Putamen (tissue), 1 donor: Measurements from ENCODE around the gene B3GAT3.
"Not testable (repeated sequence)": the region's sequence is repeated elsewhere in the genome, so short reads cannot be mapped to it uniquely, and the experiment has no call there.

Source experiments
- DNase-seq: peaks from one replicate; pipeline ENCODE4 v3.0.0-alpha.2; 2016; ENCODE audit warnings: low spot score

The B3GAT3 gene

GRCh38 chr11:62645946-62646824 is 24.4 kb upstream of the B3GAT3 start, which contains the start of gene GANAB:
Gene GANAB, minus strand, starts transcription at chr11:62646613. Its CDS starts 14 bp downstream, at chr11:62646599.
- peak; percentile 98 for DNase-seq

GRCh38 chr11:62645671-62645945 is 23.8 kb upstream of the B3GAT3 start:
- no peak for DNase-seq

- DNase-seq = no peak
These were observed 22.4 kb upstream of the B3GAT3 start for GRCh38 chr11:62644220-62644619.

GRCh38 chr11:62632492-62632891 is 10.7 kb upstream of the B3GAT3 start:
- no peak for DNase-seq

- DNase-seq = no peak
These were observed 5.9 kb upstream of the B3GAT3 start for GRCh38 chr11:62627713-62628112.

- no peak for DNase-seq
These were observed 797 bp upstream of the B3GAT3 start for GRCh38 chr11:62622476-62623089.

DNA sequence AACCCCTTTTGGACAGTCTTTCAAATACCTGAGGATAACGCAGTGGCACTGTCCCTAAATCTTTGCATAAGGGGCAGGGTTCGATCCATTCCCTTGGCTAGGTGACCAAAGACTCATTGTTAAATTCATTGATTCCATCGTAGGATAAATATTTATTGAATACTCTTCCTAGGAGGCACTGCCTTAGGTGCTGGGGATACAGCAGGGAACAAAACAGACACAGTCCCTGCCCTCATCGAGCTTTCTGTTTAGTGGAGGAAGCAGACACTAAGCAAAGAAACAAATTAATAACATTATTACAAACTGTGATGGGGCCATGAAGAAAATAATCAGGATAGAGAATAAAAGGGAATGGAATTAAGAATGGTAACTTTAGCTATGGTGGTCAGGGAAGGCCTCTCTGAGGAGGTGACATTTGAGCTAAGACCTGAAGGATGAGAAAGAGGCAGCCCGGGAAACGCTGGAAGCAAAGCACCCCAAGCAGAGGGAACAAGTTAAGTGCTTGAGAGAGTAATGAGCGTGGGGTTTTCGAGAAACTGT is 689 bp downstream of the B3GAT3 start:
- no peak for DNase-seq

GRCh38 chr11:62616957-62617356 is 4.8 kb downstream of the B3GAT3 start:
- DNase-seq = not testable (repeated sequence)

GRCh38 chr11:62615521-62615920 is 6.3 kb downstream of the B3GAT3 start:
- DNase-seq = no peak

GRCh38 chr11:62614275-62614674 is 7.5 kb downstream of the B3GAT3 start:
- DNase-seq = peak; percentile 75

DNA sequence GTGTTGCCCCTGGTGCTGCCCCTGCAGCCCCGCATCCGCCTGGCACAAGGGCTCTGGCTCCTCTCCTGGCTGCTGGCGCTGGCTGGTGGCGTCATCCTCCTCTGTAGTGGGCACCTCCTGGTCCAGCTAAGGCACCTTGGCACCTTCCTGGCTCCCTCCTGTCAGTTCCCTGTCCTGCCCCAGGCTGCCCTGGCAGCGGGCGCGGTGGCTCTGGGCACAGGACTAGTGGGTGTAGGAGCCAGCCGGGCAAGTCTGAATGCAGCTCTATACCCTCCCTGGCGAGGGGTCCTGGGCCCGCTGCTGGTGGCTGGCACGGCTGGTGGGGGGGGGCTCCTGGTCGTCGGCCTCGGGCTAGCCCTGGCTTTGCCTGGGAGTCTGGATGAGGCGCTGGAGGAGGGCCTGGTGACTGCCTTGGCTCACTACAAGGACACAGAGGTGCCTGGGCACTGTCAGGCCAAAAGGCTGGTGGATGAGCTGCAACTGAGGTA is 8.5 kb downstream of the B3GAT3 start:
- DNase-seq = no peak

- peak; percentile 87 for DNase-seq
These were observed 9.2 kb downstream of the B3GAT3 start, which contains the start of the genes EML3 and ROM1 for GRCh38 chr11:62612366-62613290. Gene EML3, minus strand, starts transcription at chr11:62612775. Its CDS starts 318 bp downstream, at chr11:62612457. Gene ROM1, plus strand, starts transcription at chr11:62613257. Its CDS starts 25 bp downstream, at chr11:62613282.

GRCh38 chr11:62611705-62612365 is 10.0 kb downstream of the B3GAT3 start:
- peak; percentile 58 for DNase-seq

- DNase-seq = no peak
These were observed 10.7 kb downstream of the B3GAT3 start for GRCh38 chr11:62610814-62611704.

GRCh38 chr11:62610403-62610802 is 11.4 kb downstream of the B3GAT3 start:
- DNase-seq = no peak

GRCh38 chr11:62608776-62609175 is 13.0 kb downstream of the B3GAT3 start:
- no peak for DNase-seq

DNA sequence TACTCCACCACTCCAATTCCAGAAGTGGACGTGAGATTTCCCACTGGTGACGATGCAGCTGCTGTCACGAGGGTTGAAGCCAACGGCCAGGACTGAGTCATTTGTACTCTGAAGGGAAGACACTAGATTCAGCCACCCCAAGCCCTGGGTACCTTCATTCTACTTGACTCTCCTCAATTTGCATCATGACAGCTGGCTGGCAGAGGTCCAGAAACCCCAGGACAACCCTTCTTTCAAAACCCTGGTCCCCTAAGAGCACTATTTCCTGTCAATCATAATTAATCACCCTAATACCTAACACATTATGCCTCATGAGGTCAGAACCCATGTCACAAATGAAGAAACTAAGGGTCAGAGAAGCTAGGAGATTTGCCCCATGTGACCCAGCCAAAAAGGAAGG is 14.1 kb downstream of the B3GAT3 start:
- DNase-seq = no peak

DNA sequence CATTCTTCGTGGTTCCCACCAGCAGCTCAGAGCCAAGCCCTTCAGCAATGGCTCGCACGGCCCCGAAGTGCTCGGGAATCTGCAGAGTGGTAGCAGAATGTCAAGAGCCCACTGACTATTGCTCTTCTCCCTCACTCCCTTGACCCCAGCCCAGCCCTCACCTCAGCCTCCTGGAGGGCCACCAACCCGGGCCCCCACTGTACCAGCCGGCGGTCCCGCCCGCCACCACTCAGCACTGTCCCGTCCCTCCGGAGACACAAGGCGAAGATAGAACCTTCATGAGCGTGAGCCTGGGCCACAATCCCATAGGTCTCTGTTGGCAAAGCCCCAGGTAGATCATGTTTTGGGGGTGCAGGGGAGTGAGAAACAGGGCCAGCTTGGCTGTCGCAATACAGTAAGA is 15.9 kb downstream of the B3GAT3 start:
- DNase-seq = no peak

DNA sequence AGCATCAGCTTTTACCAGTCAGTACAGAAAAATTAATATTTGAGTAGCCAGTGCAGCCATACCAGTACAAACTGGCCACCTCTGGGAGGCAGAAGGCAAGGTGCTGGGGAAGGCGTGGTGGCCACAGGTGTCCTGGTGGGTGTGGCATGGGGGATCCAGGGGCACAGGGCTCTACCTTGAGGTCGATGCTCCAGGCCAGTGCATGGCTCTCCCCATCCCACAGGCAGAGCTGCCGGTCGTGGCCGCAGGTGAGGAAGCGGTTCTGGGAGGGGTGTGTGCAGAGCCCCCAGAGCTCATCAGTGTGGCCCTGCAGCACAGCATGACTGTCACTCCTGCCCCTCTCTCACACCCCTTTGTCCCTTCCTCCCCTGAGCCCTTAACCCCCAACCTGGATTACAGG is 16.3 kb downstream of the B3GAT3 start:
- DNase-seq = no peak

DNA sequence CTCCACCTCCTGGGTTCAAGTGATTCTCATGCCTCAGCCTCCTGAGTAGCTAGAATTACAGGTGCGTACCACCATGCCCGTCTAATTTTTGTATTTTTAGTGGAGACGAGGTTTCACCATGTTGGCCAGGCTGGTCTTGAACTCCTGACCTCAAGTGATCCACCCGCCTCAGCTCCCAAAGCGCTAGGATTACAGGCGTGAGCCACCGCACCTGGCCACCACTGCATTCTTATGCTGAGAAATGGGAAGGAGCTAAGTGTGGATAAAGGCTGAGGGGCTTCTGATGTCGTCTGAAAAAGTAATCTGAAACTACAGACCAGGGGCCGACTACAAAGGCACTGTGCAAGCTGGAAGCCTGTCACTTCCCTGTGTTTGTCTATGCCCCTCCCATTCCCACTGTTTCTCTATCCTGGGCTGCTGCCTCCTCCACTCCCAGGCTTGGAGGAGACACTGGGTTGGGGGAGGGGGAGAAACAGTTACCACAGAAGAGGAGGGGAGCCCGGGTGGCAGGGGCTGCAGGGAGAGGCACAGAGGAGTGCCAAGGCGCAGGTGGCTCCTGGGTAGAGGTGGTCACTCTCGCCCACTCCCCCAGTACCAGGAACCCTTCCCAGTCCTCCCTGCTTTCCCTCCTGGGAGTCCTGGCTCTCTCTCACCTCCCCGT is 17.2 kb downstream of the B3GAT3 start:
- DNase-seq = no peak
